CD4-positive, alpha-beta T cell treated with Interleukin-15 for 4 hours (primary cell): Measurements from ENCODE around the gene M1AP.

Experiments
- DNase-seq: peaks from one replicate; pipeline ENCODE4 v3.0.0-alpha.2; 2020; ENCODE audit warnings: low spot score

M1AP gene

GRCh38 chr2:74597410-74597809, 50.7 kb downstream of the M1AP start:
- DNase-seq = no peak

- DNase-seq = no peak
These were observed 51.5 kb downstream of the M1AP start for GRCh38 chr2:74596584-74596983.

- DNase-seq = no peak
These were observed 54.0 kb downstream of the M1AP start for GRCh38 chr2:74593826-74594772.

- no peak for DNase-seq
These were observed 59.5 kb downstream of the M1AP start for GRCh38 chr2:74588664-74589063.

- DNase-seq = peak; percentile 71
These were observed 60.4 kb downstream of the M1AP start for GRCh38 chr2:74587664-74588277.

- DNase-seq = no peak
These were observed 62.5 kb downstream of the M1AP start for GRCh38 chr2:74585406-74586185.

- DNase-seq = no peak
These were observed 64.0 kb downstream of the M1AP start for GRCh38 chr2:74584088-74584645.

- DNase-seq = no peak
These were observed 64.6 kb downstream of the M1AP start for GRCh38 chr2:74583504-74583903.

GRCh38 chr2:74582184-74582583, 65.9 kb downstream of the M1AP start:
- DNase-seq = no peak

GRCh38 chr2:74581463-74581862, 66.7 kb downstream of the M1AP start:
- DNase-seq = no peak

- no peak for DNase-seq
These were observed 69.7 kb downstream of the M1AP start for GRCh38 chr2:74578408-74578807.

GRCh38 chr2:74577448-74577847, 70.7 kb downstream of the M1AP start:
- no peak for DNase-seq

- DNase-seq = no peak
These were observed 71.3 kb downstream of the M1AP start for GRCh38 chr2:74576863-74577229.

- DNase-seq = no peak
These were observed 71.8 kb downstream of the M1AP start for GRCh38 chr2:74576211-74576862.

- DNase-seq = no peak
These were observed 72.8 kb downstream of the M1AP start for GRCh38 chr2:74575320-74575719.

- peak; percentile 28 for DNase-seq
These were observed 74.2 kb downstream of the M1AP start for GRCh38 chr2:74573747-74574562.

GRCh38 chr2:74572178-74572925, 75.8 kb downstream of the M1AP start:
- no peak for DNase-seq

- DNase-seq = no peak
These were observed 77.1 kb downstream of the M1AP start for GRCh38 chr2:74571058-74571457.

- DNase-seq = no peak
These were observed 78.4 kb downstream of the M1AP start for GRCh38 chr2:74569686-74570085.

- no peak for DNase-seq
These were observed 80.2 kb downstream of the M1AP start for GRCh38 chr2:74567881-74568280.
